ENCODE measurements around the gene ARHGEF38.

GRCh38 chr4:105509714-105510113, 42.7 kb upstream of the ARHGEF38 start:
- no peak for TF ChIP-seq CTCF (IDR thresholded peaks at IDR 0.05)
- no peak for TF ChIP-seq POLR2A (IDR thresholded peaks at IDR 0.05)

Data from body of pancreas (tissue), 4 donors.